ENCODE data around the gene PLEKHG2.
A peak's percentile ranks its signal among the peaks of the same experiment; 100 is the strongest.

PLEKHG2 gene

GRCh38 chr19:39405958-39406655 lies 6.4 kb upstream of the PLEKHG2 start:
- no peak for DNase-seq

DNA sequence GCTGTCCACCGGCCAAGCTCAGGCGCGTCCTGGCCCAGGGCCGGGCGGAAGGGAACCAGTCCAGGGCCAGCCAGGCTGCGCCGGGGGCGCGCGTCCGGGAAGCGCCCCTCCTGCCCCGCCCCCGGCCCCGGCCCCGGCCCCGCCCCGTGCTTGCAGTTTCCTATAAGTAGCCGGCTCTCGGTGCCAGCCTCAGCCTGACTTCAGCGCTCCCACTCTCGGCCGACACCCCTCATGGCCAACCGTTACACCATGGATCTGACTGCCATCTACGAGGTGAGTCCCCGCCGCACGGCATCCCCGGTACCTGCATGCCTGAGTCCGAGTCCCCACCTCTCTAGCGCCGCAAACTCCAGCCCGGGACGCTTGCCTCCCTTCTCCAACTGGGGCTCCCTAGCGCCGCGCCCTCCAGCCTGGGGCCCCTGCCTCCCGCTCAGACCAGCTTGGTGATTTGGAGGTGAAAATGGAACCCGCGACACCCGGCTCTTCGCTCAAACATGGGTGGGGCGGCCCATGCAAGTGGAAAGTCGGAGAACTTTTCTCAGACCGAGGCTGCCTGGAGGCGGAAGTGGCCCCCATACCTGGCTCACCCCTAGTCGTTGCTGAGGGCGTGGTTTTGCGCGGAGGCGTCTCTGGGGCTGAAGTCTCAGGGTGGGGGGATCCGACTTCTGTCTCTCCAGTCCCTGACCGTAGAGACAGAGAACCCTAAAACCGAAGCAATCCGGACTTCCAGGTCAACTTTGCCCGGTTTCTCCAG lies 5.6 kb upstream of the PLEKHG2 start, which contains the start of gene ZFP36:
Gene ZFP36, plus strand, starts transcription at position 192 of the 754 bp plus-strand sequence. Its CDS starts 58 bp downstream, at position 250.
- peak; percentile 82 for DNase-seq

DNA sequence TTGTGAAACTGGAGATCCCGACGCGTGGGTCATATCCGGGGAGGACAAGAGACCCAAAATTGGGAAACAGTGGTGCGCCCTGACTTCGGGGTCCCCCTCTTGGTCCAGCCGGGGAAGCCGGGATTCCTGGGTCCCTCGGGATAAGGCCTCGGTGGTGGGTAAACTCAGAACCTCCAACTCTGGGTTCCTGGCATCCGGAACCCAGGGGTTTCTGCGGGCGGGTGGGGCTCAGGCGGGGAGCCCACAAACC lies 5.1 kb upstream of the PLEKHG2 start:
- DNase-seq: no peak

- no peak for DNase-seq
Observed at GRCh38 chr19:39407660-39408391, 4.6 kb upstream of the PLEKHG2 start.

GRCh38 chr19:39408392-39409207 lies 3.9 kb upstream of the PLEKHG2 start:
- peak; percentile 49 for DNase-seq

GRCh38 chr19:39409208-39410016 lies 3.1 kb upstream of the PLEKHG2 start:
- DNase-seq: peak; percentile 63

GRCh38 chr19:39410017-39410830 lies 2.2 kb upstream of the PLEKHG2 start:
- peak; percentile 62 for DNase-seq

GRCh38 chr19:39410831-39411080 lies 1.7 kb upstream of the PLEKHG2 start:
- no peak for DNase-seq

GRCh38 chr19:39411081-39411831 lies 1.2 kb upstream of the PLEKHG2 start:
- DNase-seq: no peak

- peak; percentile 92 for DNase-seq
Observed at GRCh38 chr19:39411832-39412099, 703 bp upstream of the PLEKHG2 start.

- DNase-seq: peak; percentile 34
Observed at GRCh38 chr19:39412867-39413271, 400 bp downstream of the PLEKHG2 start.

DNA sequence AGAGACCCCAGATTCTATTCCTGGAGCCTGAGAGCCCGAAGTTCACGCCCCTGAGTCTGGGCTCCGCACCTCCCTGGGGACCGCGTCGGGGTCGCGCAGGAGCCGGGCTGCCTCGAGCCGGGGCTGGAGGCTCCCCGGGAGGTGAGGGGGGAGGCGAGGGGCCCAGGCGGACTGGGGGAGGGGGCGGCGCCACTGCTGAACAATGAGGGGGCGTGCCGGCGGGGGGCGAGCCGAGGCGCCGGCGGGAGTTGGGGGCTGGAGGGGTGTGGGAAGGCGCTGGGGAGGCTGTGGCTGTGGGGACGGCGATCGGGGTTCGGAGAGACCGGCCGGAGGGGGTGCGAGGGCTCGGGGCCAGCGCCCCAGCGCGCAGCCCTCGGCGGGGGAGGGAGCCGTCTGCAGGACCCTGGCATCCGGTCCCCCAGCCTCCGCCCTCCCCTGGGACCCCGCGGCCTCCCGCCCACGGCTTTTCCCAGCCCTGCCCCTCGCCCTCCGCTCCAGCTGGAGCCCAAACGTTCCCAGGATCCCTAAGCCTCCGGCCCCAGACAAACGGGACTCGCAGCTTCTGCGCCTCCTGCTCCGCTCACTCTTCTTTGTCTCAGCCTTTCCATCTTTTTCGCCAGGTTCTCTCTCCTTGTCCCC lies 922 bp downstream of the PLEKHG2 start:
- DNase-seq: peak; percentile 67

DNA sequence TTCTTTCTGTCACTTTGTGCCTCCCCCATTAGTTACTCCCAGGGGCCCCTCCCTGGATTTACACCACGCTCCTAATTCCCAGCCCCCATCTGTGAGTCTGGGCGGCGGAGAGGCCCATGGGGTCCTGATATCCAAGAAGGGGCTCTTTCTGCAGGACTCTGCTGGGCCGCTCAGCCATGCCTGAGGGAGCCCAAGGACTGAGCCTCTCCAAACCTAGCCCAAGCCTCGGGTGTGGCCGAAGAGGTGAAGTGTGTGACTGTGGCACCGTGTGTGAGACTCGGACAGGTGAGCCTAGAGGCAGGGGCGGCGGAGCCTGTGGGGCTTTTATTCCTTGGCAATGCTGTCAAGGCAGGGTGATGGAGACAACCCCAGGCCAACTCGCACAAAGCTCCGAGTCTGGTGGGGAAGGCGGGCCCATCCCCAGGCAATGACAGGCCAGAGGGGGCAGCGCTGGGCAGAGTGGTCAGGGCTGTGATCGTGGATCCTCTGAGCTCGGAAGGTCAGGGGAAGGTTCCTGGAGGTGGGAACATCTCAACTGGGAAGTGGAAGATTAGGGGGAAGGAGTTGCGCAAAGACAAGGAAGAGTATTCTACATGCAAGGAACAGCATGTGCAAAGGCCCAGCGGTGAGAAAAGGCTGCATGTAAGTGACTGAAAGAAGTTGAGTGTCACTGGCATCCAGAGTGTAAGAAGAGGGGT lies 1.6 kb downstream of the PLEKHG2 start:
- no peak for DNase-seq

DNA sequence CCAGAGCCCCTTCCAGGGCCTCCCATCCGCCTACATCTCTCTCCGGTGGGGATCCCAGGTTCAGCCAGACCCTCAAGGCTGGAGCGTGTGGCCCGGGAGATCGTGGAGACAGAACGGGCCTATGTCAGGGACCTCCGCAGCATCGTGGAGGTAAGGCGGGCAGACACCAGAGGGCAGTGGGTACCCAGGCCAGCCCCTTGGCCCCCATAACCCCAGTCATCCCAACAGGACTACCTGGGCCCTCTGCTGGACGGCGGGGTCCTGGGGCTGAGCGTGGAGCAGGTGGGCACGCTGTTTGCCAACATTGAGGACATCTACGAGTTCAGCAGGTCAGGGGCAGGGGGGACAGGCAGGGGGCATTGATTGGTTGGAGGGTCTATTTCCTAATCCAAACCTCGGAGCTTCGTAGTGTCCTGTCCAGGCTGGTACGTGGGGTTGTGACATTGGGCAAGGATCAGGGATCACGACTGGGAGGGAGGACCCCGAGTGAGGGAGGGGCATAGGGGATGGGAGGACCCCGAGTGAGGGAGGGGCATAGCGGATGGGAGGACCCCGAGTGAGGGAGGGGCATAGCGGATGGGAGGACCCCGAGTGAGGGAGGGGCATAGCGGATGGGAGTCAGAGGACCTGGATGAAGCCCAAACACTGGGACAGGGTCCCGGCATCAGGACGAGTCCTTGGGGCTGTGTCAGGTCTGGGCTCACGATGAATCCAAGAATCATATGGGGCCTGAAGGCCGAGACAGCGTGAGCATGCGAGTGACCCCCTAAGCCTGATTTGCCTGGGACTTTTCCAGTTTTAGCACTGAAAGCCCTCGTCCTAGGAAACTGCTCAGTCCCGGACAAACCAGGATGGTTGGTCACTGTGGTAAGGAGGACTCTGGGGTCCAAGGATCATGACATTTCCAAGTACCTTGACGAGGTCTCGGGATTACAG lies 2.9 kb downstream of the PLEKHG2 start:
- DNase-seq: no peak

DNA sequence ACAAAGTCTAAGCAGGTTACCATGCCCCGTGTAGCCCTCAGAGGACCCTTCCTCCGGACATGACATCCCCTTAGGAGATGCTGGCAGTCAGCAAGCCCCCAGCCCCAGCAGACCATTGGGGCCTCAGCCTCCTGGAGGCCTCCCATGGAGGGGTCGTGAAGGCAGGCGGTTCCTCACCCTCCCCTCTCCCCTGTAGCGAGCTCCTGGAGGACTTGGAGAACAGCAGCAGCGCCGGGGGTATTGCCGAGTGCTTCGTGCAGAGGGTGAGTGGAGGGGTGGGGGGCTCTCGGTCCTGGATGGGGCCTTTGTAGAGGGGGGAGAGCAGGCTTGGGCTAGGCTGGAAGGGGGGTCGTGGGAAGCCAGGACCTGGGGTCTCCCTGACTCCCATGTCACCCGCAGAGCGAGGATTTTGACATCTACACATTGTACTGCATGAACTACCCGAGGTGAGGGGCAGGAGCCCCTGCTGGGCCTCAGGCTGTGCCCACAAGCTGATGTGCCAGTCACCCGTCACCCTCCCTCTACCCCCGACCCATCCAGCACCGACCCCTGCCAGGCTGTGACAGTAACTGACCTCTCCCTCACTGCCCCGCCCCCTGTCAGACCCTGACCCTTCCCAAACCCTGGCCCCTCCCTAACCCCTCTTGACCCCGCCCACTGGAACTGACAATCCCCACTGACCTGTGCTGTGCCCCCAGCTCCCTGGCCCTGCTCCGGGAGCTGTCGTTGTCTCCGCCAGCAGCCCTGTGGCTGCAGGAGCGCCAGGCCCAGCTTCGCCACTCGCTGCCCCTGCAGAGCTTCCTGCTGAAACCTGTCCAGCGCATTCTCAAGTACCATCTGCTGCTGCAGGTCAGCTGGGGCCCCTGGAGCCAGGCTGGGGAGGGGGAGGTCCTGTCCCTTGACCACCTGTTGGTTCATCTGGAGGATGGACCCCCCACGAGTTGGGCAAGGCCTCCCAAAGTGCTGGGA lies 4.0 kb downstream of the PLEKHG2 start:
- DNase-seq: no peak

DNA sequence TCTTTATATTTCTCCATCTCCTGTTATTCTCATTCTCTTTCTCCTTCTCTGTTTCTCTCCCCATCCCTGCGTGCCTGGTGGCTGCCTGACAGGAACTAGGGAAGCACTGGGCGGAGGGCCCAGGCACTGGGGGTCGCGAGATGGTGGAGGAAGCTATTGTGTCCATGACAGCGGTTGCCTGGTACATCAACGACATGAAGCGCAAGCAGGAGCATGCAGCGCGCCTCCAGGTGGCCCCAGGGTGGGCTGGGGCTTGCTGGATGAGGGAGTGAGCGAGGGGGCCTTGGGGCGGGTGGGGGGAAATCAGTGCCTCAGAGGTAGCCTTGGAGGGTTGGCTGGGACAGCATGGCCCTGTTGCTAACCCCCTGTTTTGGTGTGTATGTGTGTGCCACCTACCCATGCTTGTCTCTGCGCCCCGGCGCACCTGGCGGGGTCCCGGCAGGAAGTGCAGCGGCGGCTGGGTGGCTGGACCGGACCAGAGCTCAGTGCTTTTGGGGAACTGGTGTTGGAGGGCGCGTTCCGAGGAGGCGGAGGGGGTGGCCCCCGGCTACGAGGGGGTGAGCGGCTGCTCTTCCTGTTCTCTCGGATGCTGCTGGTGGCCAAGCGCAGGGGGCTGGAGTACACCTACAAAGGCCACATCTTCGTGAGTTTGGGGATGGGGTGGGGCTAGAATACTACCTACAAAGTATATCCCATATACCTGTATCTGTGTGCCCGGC lies 5.2 kb downstream of the PLEKHG2 start:
- no peak for DNase-seq

- DNase-seq: no peak
Observed at GRCh38 chr19:39419003-39419402, 6.5 kb downstream of the PLEKHG2 start.

Measured in fibroblast of skin of right quadriceps (primary cell).